Activated CD8-positive, alpha-beta memory T cell treated with anti-CD3 and anti-CD28 coated beads, Interleukin-2, amount 50 U/mL, for 24 hours (primary cell): ENCODE data around the gene PHF12.
"Not testable (repeated sequence)": the region's sequence is repeated elsewhere in the genome, so short reads cannot be mapped to it uniquely, and the experiment has no call there.

Experiments used
- DNase-seq: peaks from one replicate; pipeline ENCODE4 v3.0.0-alpha.2; 2020; ENCODE audit errors: extremely low read depth

The PHF12 gene

GRCh38 chr17:28934508-28934907 is 16.8 kb downstream of the PHF12 start:
- DNase-seq = not testable (repeated sequence)

DNA sequence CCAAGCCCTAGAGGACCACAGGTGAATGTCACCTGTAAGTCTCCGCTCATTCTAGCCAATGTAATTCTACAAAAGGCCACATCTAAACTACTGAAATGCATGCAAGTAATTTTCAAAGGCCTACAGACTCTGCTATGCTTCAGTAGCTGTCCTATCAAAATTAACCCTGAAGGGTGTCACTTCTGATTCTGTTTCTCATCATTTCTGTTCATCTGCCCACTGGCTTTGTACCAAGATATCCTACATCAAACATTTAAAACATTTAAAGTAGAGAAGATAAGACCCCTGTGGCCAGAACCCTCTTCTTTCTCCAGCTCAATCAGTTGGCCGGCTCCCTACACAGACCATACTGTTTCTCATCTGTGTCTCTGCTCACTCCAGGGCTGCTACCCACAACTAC is 21.5 kb downstream of the PHF12 start:
- no peak for DNase-seq

- DNase-seq = no peak
Measured at GRCh38 chr17:28928061-28928460, 23.3 kb downstream of the PHF12 start.

DNA sequence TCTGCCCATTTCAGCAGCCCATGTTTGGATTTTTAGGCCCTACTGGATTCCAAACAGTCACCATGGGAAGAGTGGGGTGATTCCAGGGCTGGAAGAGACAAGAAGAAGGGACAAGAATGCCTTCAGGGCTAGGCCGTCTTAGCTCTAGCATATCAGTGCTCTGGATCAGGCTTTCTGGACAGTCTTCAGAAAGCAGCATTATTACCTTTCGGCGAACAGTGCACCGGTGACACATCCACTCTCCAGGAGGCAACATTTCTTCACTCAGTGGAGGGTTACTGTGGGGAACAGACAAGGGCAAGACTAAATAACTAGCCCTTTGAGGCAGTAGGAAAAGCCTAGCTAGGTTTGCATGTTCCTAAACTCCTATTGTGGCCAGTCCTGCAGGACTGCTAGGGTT is 24.5 kb downstream of the PHF12 start:
- DNase-seq = no peak

DNA sequence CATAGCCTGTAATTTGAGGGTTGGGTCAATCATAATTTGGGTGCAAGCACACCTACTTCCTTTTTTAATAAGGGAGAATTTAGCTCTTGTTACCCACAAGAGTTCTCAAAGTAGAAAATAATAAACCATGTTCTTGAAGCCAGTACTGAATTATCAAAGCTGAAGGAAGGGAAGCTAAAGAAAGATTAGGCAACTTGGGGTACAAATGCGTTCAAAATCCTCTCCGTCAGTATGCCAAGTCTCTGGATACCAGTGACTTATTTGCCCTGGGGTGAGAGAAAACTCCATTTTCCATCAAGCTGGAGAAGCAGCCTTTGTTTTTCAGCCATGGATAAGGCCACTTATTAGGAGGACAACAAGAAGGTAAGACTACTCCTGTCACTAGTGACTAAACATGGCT is 25.0 kb downstream of the PHF12 start:
- DNase-seq = no peak

DNA sequence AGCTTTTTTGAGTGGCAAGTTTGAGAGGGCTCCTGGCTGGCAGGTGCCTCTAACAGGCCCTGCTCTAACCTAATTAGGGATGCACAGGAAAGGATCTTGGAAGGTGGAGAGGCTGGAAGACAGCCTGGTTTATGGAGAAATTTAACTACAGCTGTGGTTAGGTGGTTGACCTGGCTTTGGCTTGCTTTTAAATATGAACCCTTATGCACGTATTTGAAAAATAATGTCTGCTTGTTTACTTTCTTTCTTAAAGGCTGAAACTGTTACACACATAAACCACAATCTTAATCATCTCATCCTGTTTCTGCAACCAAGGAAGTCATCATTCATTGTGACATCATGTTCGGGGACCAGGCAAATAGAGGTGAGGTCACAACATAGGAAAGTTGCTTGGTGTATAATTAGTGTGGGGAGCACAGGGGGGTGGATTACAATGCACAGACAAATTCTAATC is 25.4 kb downstream of the PHF12 start:
- no peak for DNase-seq

DNA sequence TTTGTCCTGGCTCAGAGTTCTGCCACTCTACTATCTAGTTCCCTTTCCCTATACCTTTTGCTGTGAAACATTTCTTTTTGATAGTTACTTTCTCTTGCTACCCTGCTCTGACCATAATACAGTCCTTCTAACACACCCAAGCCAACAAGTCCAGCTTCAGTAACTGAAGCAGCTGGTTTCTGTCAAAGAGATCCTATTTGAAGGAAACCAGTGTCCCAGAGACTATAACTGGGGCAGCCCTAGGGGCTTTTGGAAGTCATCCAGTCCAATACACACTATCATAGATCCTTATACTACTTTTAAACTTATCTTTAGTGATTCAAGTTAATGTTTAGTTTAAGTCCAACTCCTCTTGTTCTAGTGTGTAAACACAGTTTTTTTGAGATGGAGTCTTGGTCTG is 31.1 kb downstream of the PHF12 start:
- no peak for DNase-seq

- DNase-seq = no peak
Measured at GRCh38 chr17:28918295-28918694, 33.0 kb downstream of the PHF12 start.

DNA sequence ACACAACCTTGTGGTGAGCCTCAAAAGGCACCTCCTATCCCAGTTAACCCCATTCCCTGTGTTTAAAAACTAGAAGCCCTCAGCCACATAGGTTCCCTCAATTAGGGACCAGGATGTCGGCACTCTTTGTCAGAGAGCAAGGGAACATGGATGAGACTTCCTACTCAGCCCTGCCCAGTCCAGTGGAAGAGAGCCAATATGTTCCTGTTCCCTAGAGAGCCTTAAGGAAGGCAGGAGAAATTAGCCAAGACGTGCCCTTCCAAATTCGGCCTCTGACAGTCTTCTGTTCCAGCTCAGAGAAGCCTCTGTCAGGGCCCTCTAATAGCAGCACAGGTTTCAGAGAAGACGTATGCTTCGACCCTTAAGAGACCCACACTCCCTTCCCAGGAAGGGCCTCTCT is 33.9 kb downstream of the PHF12 start:
- no peak for DNase-seq

- no peak for DNase-seq
Measured at GRCh38 chr17:28917029-28917428, 34.3 kb downstream of the PHF12 start.

DNA sequence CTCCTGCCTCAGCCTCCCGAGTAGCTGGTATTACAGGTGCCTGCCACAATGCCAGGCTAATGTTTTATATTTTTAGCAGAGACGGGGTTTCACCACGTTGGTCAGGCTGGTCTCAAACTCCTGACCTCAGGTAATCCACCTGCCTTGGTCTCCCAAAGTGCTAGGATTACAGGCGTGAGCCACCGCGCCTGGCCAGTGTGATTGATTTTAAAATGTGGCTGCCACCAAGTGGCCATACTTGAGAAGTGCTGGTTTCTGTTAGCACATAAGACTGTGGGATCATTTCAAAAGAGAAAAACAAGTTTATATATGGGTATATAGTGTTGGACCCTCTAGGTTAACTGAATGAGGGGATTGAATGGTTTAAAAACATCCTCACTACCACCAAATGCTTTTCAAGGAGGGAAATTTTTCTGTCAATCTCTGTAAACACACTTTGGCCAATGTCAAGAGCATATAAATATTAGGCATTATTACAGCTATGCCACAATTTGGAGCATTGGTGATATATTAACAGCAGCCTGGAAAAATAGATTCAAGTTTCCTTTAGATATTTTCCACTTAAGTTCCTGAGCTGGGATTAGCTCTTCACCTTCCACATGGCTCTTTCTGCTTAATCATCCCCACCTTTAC is 34.9 kb downstream of the PHF12 start:
- no peak for DNase-seq

DNA sequence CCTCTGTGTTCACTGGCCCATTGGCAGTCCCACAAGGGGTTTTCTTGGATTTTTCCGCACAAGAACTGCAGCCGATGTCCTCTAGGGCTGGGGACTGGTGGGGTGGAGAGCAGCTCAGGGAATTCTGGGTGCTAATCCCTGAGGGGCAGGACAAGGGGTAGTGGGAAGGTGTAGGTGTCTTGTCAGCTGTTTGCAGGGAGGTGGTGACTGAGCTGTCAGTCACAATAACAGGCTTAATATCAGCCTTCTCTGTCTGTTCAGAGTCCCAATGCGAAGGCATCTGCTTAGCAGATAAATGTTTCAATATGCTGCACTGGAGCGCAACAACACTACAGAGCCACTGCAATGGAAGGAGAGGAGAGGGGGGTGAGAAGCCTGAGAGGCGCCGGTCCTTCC is 38.4 kb downstream of the PHF12 start:
- no peak for DNase-seq

DNA sequence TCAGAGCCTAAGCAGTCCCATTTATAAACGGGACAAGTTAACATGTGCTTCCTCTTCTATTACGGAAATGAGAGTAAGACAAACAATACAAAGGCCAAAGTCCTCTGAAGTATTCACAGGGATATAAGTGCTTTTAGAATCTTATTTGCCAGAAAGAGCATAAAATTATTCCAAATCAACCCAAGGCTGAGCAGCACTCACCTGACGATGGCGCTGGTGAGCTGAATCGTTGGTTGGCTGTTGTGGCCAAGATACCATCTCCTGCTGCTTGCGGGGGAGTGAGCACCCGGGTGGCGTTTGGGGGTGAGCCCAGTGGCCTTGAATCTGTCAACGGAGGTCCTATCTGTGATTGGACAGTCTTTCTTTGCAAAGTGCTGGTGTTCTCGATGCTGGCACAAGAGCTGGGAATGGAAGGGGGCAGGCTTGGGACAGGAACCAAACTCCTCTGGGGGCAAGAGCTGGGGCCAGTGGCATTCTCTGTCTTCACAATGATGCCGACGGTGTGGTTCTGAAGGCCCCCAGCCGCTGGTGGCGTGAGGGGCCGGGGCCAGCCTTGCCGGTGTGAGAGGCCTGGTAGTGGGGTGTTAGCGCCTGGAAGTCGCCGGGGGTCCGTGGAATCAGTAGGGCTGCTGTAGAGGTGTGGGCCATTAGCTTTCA is 38.9 kb downstream of the PHF12 start:
- DNase-seq = no peak

GRCh38 chr17:28911411-28912045 is 39.8 kb downstream of the PHF12 start:
- DNase-seq = no peak

DNA sequence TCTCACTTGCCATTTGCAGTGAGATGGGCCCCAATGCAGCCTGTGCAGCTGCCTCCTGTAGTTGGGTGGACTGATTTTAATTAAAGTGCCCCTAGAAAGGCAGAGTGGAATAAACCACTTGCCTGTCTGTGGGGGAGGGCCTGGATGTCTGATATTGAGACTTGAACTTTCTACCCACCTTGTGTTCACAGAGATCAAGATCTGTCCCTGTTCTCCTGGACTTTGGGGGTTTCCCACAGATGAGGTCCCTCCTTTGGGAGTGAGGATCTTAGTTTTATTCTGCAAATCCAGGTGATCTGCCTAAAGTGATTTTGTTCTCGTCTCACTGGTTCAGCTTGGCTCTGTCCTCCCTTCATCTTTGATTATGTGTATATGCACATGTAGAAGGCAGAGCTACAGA is 40.8 kb downstream of the PHF12 start:
- DNase-seq = no peak

DNA sequence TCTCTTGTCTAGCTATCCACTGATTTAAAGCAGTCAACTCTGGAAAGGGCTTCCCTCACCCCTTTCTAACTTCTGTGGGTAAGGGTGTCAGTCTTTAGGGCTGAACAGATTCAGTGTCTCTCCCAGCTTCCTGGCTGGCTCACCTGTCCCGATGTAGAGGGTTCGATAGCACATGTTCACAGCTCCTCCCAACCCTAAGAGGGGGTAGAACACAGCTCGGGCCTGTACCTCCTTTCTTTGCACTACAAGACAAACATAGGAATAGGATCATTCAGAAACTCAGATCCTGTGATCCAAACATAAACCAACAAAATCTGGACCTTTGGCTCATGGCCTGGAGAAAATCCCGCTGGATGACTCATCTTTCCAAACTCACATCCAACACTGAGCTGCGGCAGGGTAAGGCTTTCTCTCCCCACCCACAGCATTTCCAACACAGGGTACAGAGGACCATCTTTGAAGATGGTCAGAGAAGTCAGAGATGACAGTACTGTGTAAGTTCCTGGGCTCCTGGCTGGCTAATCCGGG is 42.6 kb downstream of the PHF12 start:
- DNase-seq = no peak

DNA sequence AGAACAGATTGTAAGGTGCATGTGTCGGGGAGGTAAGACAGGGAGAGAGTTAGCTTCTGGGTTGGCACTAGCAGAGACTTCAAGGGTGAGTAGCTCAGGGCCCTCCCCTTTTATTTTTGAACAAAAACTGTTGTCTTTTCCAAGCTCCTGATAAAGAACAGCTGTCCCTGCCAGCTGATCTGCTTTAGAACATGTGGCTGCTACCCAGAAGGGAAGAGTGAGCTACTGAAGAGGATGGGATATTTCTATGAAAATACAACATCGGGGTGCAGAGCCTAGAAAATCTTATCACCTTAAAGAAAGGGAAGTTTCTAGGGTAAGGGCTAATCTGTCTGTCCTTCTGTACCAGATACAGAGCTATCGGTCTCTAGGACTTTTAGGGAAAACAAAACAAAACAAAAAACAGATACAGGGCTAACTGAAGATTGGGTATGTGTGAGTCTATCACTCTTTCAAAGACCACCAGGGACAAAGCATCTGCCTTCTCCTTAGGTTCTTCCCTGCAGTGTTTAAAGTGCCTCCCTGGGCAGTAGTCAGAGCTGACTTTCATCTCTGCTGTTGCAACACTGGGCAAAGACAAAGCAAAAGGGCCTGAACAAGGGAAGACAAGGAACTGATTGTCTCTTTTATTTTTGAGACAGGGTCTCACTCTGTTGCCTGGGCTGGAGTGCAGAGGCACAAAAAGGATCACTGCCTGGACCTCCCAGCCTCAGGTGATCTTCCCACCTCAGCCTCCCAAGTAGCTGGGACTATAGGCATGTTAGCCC is 43.4 kb downstream of the PHF12 start:
- no peak for DNase-seq

GRCh38 chr17:28906706-28907438 is 44.4 kb downstream of the PHF12 start:
- no peak for DNase-seq

DNA sequence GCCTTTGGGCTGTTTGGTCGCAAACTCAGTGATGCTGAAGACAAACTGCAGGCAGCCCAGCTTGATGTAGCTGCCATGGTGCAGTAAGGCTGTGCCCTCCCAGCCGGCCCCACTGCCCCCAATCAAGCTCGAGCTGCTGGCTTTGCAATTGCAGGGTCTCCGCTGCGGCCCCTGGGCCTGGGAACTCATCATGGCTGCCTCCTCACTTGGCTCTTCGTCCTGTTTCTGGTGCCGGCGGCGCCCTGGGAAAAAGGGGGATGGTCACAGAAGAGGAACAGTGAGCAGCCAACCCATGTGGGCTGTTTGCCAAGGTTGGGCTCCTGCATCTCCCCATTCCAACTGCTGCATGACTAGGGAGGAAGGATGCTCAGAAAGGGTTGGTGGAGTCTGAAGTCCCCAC is 45.0 kb downstream of the PHF12 start:
- DNase-seq = no peak

- no peak for DNase-seq
Measured at GRCh38 chr17:28904800-28905199, 46.5 kb downstream of the PHF12 start.

GRCh38 chr17:28903546-28903841 is 47.8 kb downstream of the PHF12 start:
- DNase-seq = not testable (repeated sequence)
